ENCODE measurements around the gene FNDC3A.

GRCh38 chr13:49218493-49219051 is 242.9 kb downstream of the FNDC3A start:
- TF ChIP-seq EZH2 (IDR thresholded peaks at IDR 0.05) (no peak), CTCF (IDR thresholded peaks at IDR 0.05) (no peak)

Measured in neural progenitor cell (in vitro differentiated cells).